PFSK-1 (cell line): ENCODE measurements around the gene PTPRN2.

Experiments
- POLR2AphosphoS5 ChIP-seq: IDR thresholded peaks from 2 replicates; pipeline ENCODE4 v1.6.1; 2012; ENCODE audit warnings: low read depth, mild to moderate bottlenecking, control low read depth, low read length, moderate library complexity
- REST ChIP-seq, 2 experiments: IDR thresholded peaks; 2 replicates each; pipeline versions ENCODE4 v1.6.1 to v1.8.0; 2011 to 2012; ENCODE audit warnings: low read depth in 2 of 2, low read length in 2 of 2, control low read depth in 1 of 2, inconsistent platforms in 1 of 2, mild to moderate bottlenecking in 1 of 2, moderate library complexity in 1 of 2; ENCODE audit not compliant: insufficient read depth in 1 of 2
- SIN3A ChIP-seq: IDR thresholded peaks from 2 replicates; pipeline ENCODE4 v1.6.1; 2012; ENCODE audit warnings: mild to moderate bottlenecking, low read length, moderate library complexity, borderline replicate concordance; ENCODE audit not compliant: insufficient read depth
- TAF1 ChIP-seq: IDR thresholded peaks from 2 replicates; pipeline ENCODE4 v1.6.1; 2012; ENCODE audit warnings: low read length, control low read depth, borderline replicate concordance; ENCODE audit not compliant: insufficient read depth

- TF ChIP-seq REST (IDR thresholded peaks at IDR 0.05; ENCODE audit: insufficient read depth in 1 of 2, low read depth in 2 of 2, low read length in 2 of 2) (no peak), POLR2AphosphoS5 (no peak), SIN3A (no peak), TAF1 (no peak)
Measured at GRCh38 chr7:158107806-158108205, 479.8 kb downstream of the PTPRN2 start.
